GM20431 (cell line): ENCODE data around the gene PLXNA4.

Source experiments
- in situ Hi-C: fragments of 300-500 bp; cut with MseI, MboI; formaldehyde crosslinking; loops from one replicate; pipeline ENCODE4 v1.15.0; 2020; ENCODE audit warnings: low sequenced_read_pairs; ENCODE audit not compliant: unreplicated experiment

PLXNA4 gene

GRCh38 chr7:132150711-132151110 lies 425.6 kb downstream of the PLXNA4 start:
- in situ Hi-C loops: no loop called here

- in situ Hi-C loops: no loop called here
Measured at GRCh38 chr7:132149436-132150304, 426.6 kb downstream of the PLXNA4 start.

- in situ Hi-C loops: no loop called here
Measured at GRCh38 chr7:132148876-132149275, 427.4 kb downstream of the PLXNA4 start.

GRCh38 chr7:132145466-132145865 lies 430.8 kb downstream of the PLXNA4 start:
- in situ Hi-C loops: no loop called here

GRCh38 chr7:132145063-132145462 lies 431.2 kb downstream of the PLXNA4 start:
- in situ Hi-C loops: no loop called here

- in situ Hi-C loops: no loop called here
Measured at GRCh38 chr7:132142006-132142405, 434.3 kb downstream of the PLXNA4 start.

GRCh38 chr7:132141109-132141508 lies 435.2 kb downstream of the PLXNA4 start:
- in situ Hi-C loops: no loop called here

GRCh38 chr7:132140341-132140740 lies 435.9 kb downstream of the PLXNA4 start:
- in situ Hi-C loops: no loop called here

GRCh38 chr7:132138817-132139216 lies 437.5 kb downstream of the PLXNA4 start:
- in situ Hi-C loops: no loop called here

- in situ Hi-C loops: no loop called here
Measured at GRCh38 chr7:132137681-132138080, 438.6 kb downstream of the PLXNA4 start.

GRCh38 chr7:132135746-132136385 lies 440.4 kb downstream of the PLXNA4 start:
- in situ Hi-C loops: no loop called here

GRCh38 chr7:132134814-132135445 lies 441.3 kb downstream of the PLXNA4 start:
- in situ Hi-C loops: no loop called here

- in situ Hi-C loops: no loop called here
Measured at GRCh38 chr7:132133501-132133900, 442.8 kb downstream of the PLXNA4 start.

- in situ Hi-C loops: no loop called here
Measured at GRCh38 chr7:132131196-132131595, 445.1 kb downstream of the PLXNA4 start.

- in situ Hi-C loops: no loop called here
Measured at GRCh38 chr7:132130497-132130896, 445.8 kb downstream of the PLXNA4 start.

- in situ Hi-C loops: no loop called here
Measured at GRCh38 chr7:132125872-132126595, 450.2 kb downstream of the PLXNA4 start.

- in situ Hi-C loops: no loop called here
Measured at GRCh38 chr7:132125096-132125495, 451.2 kb downstream of the PLXNA4 start.

GRCh38 chr7:132124575-132124974 lies 451.7 kb downstream of the PLXNA4 start:
- in situ Hi-C loops: loop anchor here (25.0 kb wide), 1 partner anchor 88 kb away; no protein-coding TSS in a partner anchor

- in situ Hi-C loops: loop anchor here (25.0 kb wide), 1 partner anchor 89 kb away; no protein-coding TSS in a partner anchor
Measured at GRCh38 chr7:132123773-132124172, 452.5 kb downstream of the PLXNA4 start.

- in situ Hi-C loops: loop anchor here (25.0 kb wide), 1 partner anchor 89 kb away; no protein-coding TSS in a partner anchor
Measured at GRCh38 chr7:132122901-132123300, 453.4 kb downstream of the PLXNA4 start.
